Hindlimb muscle (tissue), 1 donor: ENCODE data around the gene TNN. TPM values are rescaled to one million over a fixed set of nuclear protein-coding genes. Genes with fewer than 3 reads are reported as not detected.

Experiments
- DNase-seq: peaks from one replicate; pipeline ENCODE4 v3.0.0-alpha.2; 2013
- polyA plus RNA-seq: library from polyadenylated mRNA; unstranded; fragments of 120-200 nt; gene quantifications from one replicate; pipeline ENCODE4 v1.2.1, GENCODE V29; 2013; ENCODE audit not compliant: insufficient read length

Gene TNN
- polyA plus RNA-seq, 1 donor: 4.8 TPM

DNA sequence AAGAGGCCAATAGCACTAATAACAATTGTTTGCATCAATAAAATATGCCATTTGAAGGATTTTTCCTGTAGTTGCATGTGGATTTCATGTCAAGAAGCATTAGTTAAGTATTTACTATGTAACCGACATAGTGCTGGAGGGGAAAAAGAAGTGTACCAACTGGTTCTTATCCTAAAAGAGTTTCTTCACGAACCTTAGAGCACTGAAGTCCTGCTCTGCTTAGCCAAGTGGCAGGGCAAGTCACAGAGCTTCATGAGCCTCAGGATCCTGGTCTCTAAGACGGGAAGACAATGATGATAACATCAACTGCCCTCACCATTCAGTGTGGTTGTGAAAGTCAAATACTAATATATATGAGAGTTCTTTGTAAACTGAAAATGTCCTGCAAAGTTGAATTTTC, 110.8 kb downstream of the TNN start:
- no peak for DNase-seq

DNA sequence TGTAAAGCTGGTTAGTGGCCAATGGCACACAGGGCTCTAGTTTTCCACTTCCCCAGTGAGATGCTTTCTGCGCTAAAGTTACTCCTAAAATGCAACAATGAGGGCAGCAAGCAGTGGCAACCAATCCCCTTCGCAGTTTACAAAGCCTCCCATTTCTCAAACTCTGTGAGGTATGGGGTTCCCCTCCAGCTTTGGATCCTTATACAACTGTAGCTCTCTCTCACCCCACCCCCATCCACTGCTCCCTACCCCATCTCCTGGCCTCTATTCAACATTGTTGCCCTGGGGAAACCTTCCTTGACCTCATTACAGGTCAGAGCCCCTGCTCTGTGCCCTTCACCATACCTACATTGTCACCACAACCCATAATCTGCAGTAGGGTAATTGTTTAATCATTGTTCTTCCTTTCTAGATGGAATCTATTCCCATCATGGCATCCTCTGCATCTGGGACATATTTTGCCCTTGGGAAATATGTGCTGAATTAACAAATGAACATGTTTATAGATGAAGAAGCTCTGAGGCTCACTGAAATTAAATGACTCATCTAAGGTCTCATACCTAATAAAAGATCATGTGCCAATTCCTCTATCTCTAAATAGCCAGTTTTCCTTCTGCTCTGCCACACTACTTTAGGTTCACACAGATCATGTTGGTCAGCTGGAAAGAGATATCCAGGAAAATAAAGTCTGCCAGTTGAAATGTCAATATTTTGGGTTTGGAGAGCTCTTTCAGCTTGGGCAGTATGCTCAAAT, 112.4 kb downstream of the TNN start:
- DNase-seq: no peak

DNA sequence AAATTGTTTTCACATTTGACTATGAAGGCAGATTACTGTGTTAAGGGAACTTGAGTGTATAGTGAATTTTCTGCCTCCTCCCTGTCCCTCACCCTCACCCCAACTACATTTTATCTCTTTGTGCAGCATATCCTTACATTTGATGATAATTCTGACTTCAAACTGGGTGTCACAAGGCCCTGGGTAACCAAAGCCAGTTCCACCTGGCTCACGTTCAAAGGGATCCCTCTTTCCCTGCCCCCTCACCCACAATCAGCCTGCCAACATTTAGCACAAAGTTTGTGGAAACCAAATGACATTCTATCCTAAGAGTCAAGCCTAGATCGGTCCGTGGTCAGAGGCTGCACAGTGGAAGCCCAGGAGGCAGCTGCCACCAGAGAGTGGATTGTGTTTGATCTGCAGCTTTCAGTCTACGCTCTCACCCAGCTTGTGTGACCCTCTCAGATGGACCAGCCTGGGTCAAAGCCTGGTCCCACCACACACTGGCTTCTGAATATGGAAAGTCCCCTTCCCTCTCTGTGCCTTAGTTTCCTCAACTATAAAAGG, 114.6 kb downstream of the TNN start:
- no peak for DNase-seq

- no peak for DNase-seq
Measured at GRCh38 chr1:175183586-175183985, 116.0 kb downstream of the TNN start.

GRCh38 chr1:175185903-175186302, 118.3 kb downstream of the TNN start:
- DNase-seq: no peak

DNA sequence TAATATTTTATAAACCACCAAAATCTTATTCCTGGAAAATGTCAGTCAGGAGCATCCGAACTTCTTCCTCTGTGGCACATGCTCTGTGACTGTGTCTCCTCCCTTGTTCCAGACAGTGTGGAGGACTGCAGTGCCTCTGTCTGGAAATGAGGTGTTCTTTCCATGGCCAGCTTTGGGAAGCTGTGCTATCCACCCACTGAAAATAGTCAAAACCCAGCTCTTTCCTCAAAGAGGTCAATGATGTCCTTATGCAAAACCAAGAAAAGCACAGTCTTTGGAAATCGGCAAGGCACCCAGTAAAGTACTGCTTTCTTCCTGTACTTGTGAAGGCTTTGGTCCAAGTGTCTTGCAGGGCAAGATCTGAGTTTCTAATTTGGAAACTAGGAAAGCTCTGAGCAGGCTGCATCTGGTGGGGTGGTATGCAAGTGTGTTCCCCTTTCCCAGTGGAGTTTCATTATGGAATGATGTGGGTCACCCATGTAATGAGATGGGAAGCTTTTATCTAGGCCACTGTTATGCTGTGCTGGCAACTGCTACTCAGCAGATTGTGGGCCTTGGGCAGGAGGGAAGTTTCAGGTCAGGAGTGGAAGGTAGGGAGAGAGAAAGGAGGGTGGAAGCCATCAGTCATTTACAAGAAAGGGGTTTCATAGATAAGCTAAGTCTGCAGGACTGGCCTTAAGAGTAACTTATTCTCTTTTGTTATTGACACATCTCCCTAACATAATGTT, 119.0 kb downstream of the TNN start:
- no peak for DNase-seq

GRCh38 chr1:175188936-175189335, 121.3 kb downstream of the TNN start:
- no peak for DNase-seq

- peak; percentile 19 for DNase-seq
Measured at GRCh38 chr1:175191659-175192058, 124.0 kb downstream of the TNN start.

DNA sequence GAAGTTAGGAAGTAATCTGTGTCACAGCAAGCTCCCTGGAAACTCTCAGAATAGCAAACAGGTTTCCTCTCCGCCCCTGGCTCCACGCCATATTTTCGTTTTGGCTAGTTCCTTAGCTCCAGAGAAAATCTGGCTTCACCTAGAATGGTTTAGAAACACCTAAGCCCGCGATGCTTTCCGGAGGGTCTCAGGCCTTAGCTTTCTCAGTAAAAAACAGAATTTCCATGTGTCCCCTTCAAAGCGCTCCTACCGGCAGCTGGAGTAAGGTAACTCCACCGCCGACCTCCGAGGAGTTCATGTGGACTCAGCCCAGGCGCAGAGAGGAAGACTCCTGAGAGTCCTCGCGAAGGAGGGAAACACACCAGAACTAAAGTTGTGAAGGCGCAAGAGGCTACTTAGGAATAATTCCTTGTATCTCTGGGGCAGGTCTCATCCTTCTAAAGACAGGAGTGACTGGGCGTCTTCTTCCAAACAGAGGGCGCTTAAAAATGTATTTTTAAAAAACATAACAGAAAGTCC, 124.5 kb downstream of the TNN start:
- peak; percentile 66 for DNase-seq

DNA sequence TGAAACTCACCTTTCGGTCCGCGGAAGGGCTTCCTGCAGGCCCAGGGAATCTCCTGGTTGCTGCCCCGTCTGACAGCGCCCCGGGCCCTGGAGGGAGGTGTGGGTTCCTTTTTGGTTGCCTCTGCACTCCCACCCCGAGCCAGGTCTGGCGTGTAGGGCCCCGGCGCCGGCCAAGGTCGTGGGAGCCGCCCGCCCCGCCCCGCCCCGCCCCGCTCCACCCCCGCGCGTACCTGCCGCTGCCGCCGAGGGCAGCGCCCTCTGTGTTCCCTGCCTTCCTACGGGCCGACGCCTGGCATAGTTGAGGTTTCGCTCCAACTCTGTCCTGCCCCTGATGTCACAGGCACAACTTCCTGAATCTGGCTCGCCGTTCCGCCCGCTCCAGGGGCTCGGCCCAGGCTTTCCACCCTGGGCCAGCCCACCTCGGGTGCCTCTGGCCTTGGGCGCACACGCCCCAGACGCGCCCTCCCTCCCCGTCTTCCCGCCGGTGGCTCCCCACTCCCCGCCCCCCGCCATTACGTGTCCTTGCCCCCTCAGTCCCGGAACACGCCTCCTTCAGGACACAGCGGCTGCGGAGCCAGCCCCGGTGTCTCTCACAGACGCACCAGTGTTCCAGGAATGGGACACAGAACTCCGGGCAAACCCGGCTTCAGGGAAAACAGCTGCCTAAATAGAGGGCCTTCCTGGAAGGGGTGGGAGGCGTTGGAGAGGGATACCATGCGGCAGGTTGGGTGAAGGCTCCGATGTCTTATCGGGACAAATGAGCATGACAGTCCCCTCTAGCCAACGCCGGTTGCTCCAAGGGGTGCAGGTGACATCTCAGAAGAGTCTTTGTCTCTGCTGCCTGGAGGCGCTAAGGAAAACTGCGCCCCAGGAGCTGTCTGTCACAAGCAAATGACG, 125.2 kb downstream of the TNN start, which contains the start of gene KIAA0040:
KIAA0040 (minus strand) TSS at position 147 of the 897 bp plus-strand sequence. CDS start 31,763 bp downstream, outside the sequence.
- DNase-seq: peak; percentile 58

- DNase-seq: no peak
Measured at GRCh38 chr1:175193527-175193910, 125.9 kb downstream of the TNN start.

DNA sequence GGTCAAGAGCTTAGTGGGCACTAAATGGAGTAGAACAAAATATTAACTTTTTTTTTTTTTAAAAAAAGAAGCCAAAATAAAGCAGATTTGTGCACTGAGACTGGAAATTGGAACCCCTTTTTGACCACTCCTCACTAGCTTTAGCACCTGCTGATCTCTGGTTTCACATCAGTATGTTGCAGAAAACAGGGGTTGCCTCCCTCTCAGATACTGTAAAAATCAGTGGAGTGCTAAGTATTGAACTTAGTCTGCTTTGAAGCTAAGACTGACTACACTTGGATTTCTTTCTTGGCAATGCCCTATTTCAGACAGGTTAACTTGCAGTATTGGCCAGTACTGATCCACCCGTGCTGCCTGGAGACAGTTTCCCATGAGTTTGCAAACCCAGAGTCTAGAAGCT, 127.6 kb downstream of the TNN start:
- no peak for DNase-seq

DNA sequence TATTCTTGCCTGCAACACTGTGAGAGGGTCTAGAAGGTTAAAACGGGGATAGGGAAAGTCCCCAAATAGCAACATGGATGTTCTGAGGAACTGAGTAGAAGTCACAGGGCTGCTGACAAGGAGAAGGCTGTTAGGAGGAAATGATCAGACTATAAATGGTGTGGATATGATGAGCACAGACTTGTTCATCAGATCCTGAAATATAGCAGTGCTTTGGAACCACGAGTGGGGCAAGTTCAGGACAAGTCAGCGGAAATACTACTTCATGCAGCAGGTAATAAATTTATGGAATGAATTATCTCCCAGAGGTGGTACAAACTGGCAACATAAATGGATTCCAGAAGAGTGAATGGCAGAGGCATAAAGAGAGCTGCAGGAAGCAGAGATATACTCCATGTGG, 128.2 kb downstream of the TNN start:
- DNase-seq: no peak

- DNase-seq: no peak
Measured at GRCh38 chr1:175197531-175197930, 129.9 kb downstream of the TNN start.

Other genes with a start within 250 kb of the TNN start
- gene CACYBP, start 67.9 kb upstream of the TNN start, polyA plus RNA-seq: 86.4 TPM
- 21.8 TPM for gene MRPS14, start 44.4 kb upstream of the TNN start, polyA plus RNA-seq
- gene KIAA0040, start 124.9 kb downstream of the TNN start, polyA plus RNA-seq: 16.1 TPM